ENCODE data around the gene ATP11A. TPM values are rescaled to one million over a fixed set of nuclear protein-coding genes. Genes with fewer than 3 reads are reported as not detected.

ATP11A gene
- total RNA-seq, 1 donor from 2014 or later: 114 TPM

- Mint-ChIP-seq H3K4me1 (peaks cover 79% of the 10 kb centered on the region), H3K4me3 (no peak overlapping the region), H3K27me3 (ENCODE audit: low read depth) (no peaks in the 10 kb centered on the region), H3K9me3 (peaks cover 7% of the 10 kb centered on the region), H3K36me3 (peaks cover 12% of the 10 kb centered on the region), H3K27ac (peak overlapping the region; percentile 95)
- DNase-seq (ENCODE audit: low spot score in 2 of 2, unreplicated experiment in 2 of 2): no peak
- TF ChIP-seq CTCF (IDR thresholded peaks at IDR 0.05; ENCODE audit: unreplicated experiment): no peak
Measured at GRCh38 chr13:112714376-112715174, 24.7 kb downstream of the ATP11A start.

- Mint-ChIP-seq H3K27me3 (ENCODE audit: low read depth) (no peaks in the 10 kb centered on the region), H3K27ac (peak overlapping the region; percentile 81), H3K36me3 (peaks cover 15% of the 10 kb centered on the region), H3K9me3 (peaks cover 7% of the 10 kb centered on the region), H3K4me1 (peaks cover 79% of the 10 kb centered on the region), H3K4me3 (no peak overlapping the region)
- no peak for TF ChIP-seq CTCF (IDR thresholded peaks at IDR 0.05; ENCODE audit: unreplicated experiment)
- no peak for DNase-seq (ENCODE audit: low spot score in 2 of 2, unreplicated experiment in 2 of 2)
Measured at GRCh38 chr13:112715210-112715609, 25.4 kb downstream of the ATP11A start.

GRCh38 chr13:112715715-112716460 is 26.1 kb downstream of the ATP11A start:
- peaks cover 7% of the 10 kb centered on the region for H3K9me3 Mint-ChIP-seq
- no peak for DNase-seq (ENCODE audit: low spot score in 2 of 2, unreplicated experiment in 2 of 2)
- TF ChIP-seq CTCF (IDR thresholded peaks at IDR 0.05; ENCODE audit: unreplicated experiment): no peak
- peaks cover 77% of the 10 kb centered on the region for H3K4me1 Mint-ChIP-seq
- H3K27me3 Mint-ChIP-seq (ENCODE audit: low read depth): no peaks in the 10 kb centered on the region
- no peak overlapping the region for H3K4me3 Mint-ChIP-seq
- peaks cover 15% of the 10 kb centered on the region for H3K36me3 Mint-ChIP-seq
- H3K27ac Mint-ChIP-seq: peak overlapping the region; percentile 81

GRCh38 chr13:112716461-112716820 is 26.6 kb downstream of the ATP11A start:
- H3K36me3 Mint-ChIP-seq: peaks cover 15% of the 10 kb centered on the region
- no peak overlapping the region for H3K4me3 Mint-ChIP-seq
- H3K4me1 Mint-ChIP-seq: peaks cover 77% of the 10 kb centered on the region
- no peak overlapping the region for H3K27ac Mint-ChIP-seq
- peaks cover 7% of the 10 kb centered on the region for H3K9me3 Mint-ChIP-seq
- no peak for DNase-seq (ENCODE audit: low spot score in 2 of 2, unreplicated experiment in 2 of 2)
- no peak for TF ChIP-seq CTCF (IDR thresholded peaks at IDR 0.05; ENCODE audit: unreplicated experiment)
- no peaks in the 10 kb centered on the region for H3K27me3 Mint-ChIP-seq (ENCODE audit: low read depth)

- H3K9me3 Mint-ChIP-seq: peaks cover 7% of the 10 kb centered on the region
- no peak for DNase-seq (ENCODE audit: low spot score in 2 of 2, unreplicated experiment in 2 of 2)
- peaks cover 77% of the 10 kb centered on the region for H3K4me1 Mint-ChIP-seq
- TF ChIP-seq CTCF (IDR thresholded peaks at IDR 0.05; ENCODE audit: unreplicated experiment): no peak
- no peaks in the 10 kb centered on the region for H3K27me3 Mint-ChIP-seq (ENCODE audit: low read depth)
- peaks cover 15% of the 10 kb centered on the region for H3K36me3 Mint-ChIP-seq
- H3K4me3 Mint-ChIP-seq: no peak overlapping the region
- H3K27ac Mint-ChIP-seq: peak overlapping the region; percentile 78
Measured at GRCh38 chr13:112716841-112717520, 27.1 kb downstream of the ATP11A start.
